ENCODE measurements around the gene ZNF625. TPM values are rescaled to one million over a fixed set of nuclear protein-coding genes. Genes with fewer than 3 reads are reported as not detected.
"Not testable (repeated sequence)": the region's sequence is repeated elsewhere in the genome, so short reads cannot be mapped to it uniquely, and the experiment has no call there.

Gene ZNF625
- polyA plus RNA-seq, 3 donors from 2014 or later = 0.51 to 3.6 TPM; not detected in 1

- no peak overlapping the region for H3K4me3 Mint-ChIP-seq
- H3K27me3 Mint-ChIP-seq (ENCODE audit: low read depth in 3 of 3) = no peaks in the 10 kb centered on the region
- no peak overlapping the region for H3K27ac Mint-ChIP-seq
- no peaks in the 10 kb centered on the region for H3K9me3 Mint-ChIP-seq
- no peak for DNase-seq
- H3K4me1 Mint-ChIP-seq = no peaks in the 10 kb centered on the region
- no peaks in the 10 kb centered on the region for H3K36me3 Mint-ChIP-seq
Observed at GRCh38 chr19:12117201-12117970, 39.1 kb downstream of the ZNF625 start.

- Mint-ChIP-seq H3K36me3 (peaks cover 0 to 10% (median 3%) of the 10 kb centered on the region in 3 donors), H3K4me3 (no peak overlapping the region), H3K4me1 (no peaks in the 10 kb centered on the region), H3K27ac (no peak overlapping the region), H3K27me3 (ENCODE audit: low read depth in 3 of 3) (peaks cover 0 to 2% (median 0%) of the 10 kb centered on the region in 3 donors), H3K9me3 (no peaks in the 10 kb centered on the region)
- no peak for DNase-seq
Observed at GRCh38 chr19:12113121-12113520, 43.4 kb downstream of the ZNF625 start.

GRCh38 chr19:12112701-12113100, 43.8 kb downstream of the ZNF625 start:
- no peak overlapping the region for H3K4me3 Mint-ChIP-seq
- no peak overlapping the region for H3K27ac Mint-ChIP-seq
- H3K27me3 Mint-ChIP-seq (ENCODE audit: low read depth in 3 of 3) = peaks cover 0 to 2% (median 0%) of the 10 kb centered on the region in 3 donors
- no peak for DNase-seq
- H3K9me3 Mint-ChIP-seq = no peaks in the 10 kb centered on the region
- H3K4me1 Mint-ChIP-seq = no peaks in the 10 kb centered on the region
- H3K36me3 Mint-ChIP-seq = peaks cover 0 to 10% (median 3%) of the 10 kb centered on the region in 3 donors

- H3K9me3 Mint-ChIP-seq = no peaks in the 10 kb centered on the region
Observed at GRCh38 chr19:12111943-12112637, 44.4 kb downstream of the ZNF625 start.

GRCh38 chr19:12111176-12111575, 45.4 kb downstream of the ZNF625 start:
- H3K4me3 Mint-ChIP-seq = no peak overlapping the region
- H3K36me3 Mint-ChIP-seq = peaks cover 0 to 10% (median 3%) of the 10 kb centered on the region in 3 donors
- H3K27me3 Mint-ChIP-seq (ENCODE audit: low read depth in 3 of 3) = peaks cover 0 to 2% (median 0%) of the 10 kb centered on the region in 3 donors
- no peak overlapping the region for H3K27ac Mint-ChIP-seq
- no peaks in the 10 kb centered on the region for H3K4me1 Mint-ChIP-seq
- no peak for DNase-seq
- no peaks in the 10 kb centered on the region for H3K9me3 Mint-ChIP-seq

More at GRCh38 chr19:12111943-12112637, 44.4 kb downstream of the ZNF625 start:
- no peak overlapping the region for H3K27ac Mint-ChIP-seq
- peaks cover 0 to 10% (median 3%) of the 10 kb centered on the region in 3 donors for H3K36me3 Mint-ChIP-seq
- peaks cover 0 to 2% (median 0%) of the 10 kb centered on the region in 3 donors for H3K27me3 Mint-ChIP-seq (ENCODE audit: low read depth in 3 of 3)
- H3K4me1 Mint-ChIP-seq = no peaks in the 10 kb centered on the region
- DNase-seq = no peak
- H3K4me3 Mint-ChIP-seq = no peak overlapping the region

- not testable (repeated sequence) for H3K36me3 Mint-ChIP-seq; H3K27me3 Mint-ChIP-seq (ENCODE audit: low read depth in 3 of 3); H3K9me3 Mint-ChIP-seq; H3K4me1 Mint-ChIP-seq; H3K4me3 Mint-ChIP-seq; H3K27ac Mint-ChIP-seq; DNase-seq
Observed at GRCh38 chr19:12103909-12104308, 52.6 kb downstream of the ZNF625 start.

GRCh38 chr19:12098040-12098439, 58.5 kb downstream of the ZNF625 start:
- peaks cover 0 to 4% (median 3%) of the 10 kb centered on the region in 3 donors for H3K36me3 Mint-ChIP-seq
- peaks cover 0 to 1% (median 0%) of the 10 kb centered on the region in 6 donors for H3K9me3 Mint-ChIP-seq
- H3K4me1 Mint-ChIP-seq = peaks cover 4% of the 10 kb centered on the region in 2 donors
- H3K4me3 Mint-ChIP-seq = no peak overlapping the region
- H3K27ac Mint-ChIP-seq = no peak overlapping the region
- DNase-seq = no peak
- peaks cover 4 to 6% (median 6%) of the 10 kb centered on the region in 3 donors for H3K27me3 Mint-ChIP-seq (ENCODE audit: low read depth in 3 of 3)

- Mint-ChIP-seq H3K4me1 (peaks cover 11 to 15% of the 10 kb centered on the region in 2 donors), H3K9me3 (peaks cover 0 to 1% (median 0%) of the 10 kb centered on the region in 6 donors), H3K27ac (no peak overlapping the region), H3K27me3 (ENCODE audit: low read depth in 3 of 3) (peaks cover 2 to 11% (median 4%) of the 10 kb centered on the region in 3 donors), H3K36me3 (peaks cover 0 to 4% (median 3%) of the 10 kb centered on the region in 3 donors), H3K4me3 (no peak overlapping the region)
- no peak for DNase-seq
Observed at GRCh38 chr19:12095111-12095790, 61.3 kb downstream of the ZNF625 start.

Other genes starting within 250 kb of the ZNF625 start
- gene ZNF700, start 231.6 kb downstream of the ZNF625 start, polyA plus RNA-seq = 1 to 10 TPM; 1.3 to 3.0 (median 2.4) TPM
- 1 to 10 TPM in 2 of 3 donors, under 1 TPM in 1; 0.91 to 5.3 (median 2.9) TPM for gene ZNF763, start 191.7 kb downstream of the ZNF625 start, polyA plus RNA-seq
- gene ZNF433, start 121.1 kb downstream of the ZNF625 start, polyA plus RNA-seq = 1 to 10 TPM; 4.5 to 6.5 (median 5.4) TPM
- not detected for gene ZNF878, start 103.8 kb downstream of the ZNF625 start, polyA plus RNA-seq
- 1 to 10 TPM in 2 of 3 donors, under 1 TPM in 1; 0.13 to 2.8 (median 2.6) TPM for gene ZNF844, start 92.0 kb downstream of the ZNF625 start, polyA plus RNA-seq
- 1 to 10 TPM; 2.2 to 4.1 (median 2.4) TPM for gene ZNF20, start 16.4 kb downstream of the ZNF625 start, polyA plus RNA-seq
- gene ZNF136, start 6.4 kb upstream of the ZNF625 start, polyA plus RNA-seq = 10 to 100 TPM; 15.1 to 20.1 (median 18.6) TPM
- 10 to 100 TPM; 18.6 to 39.5 (median 19.1) TPM for gene ZNF44, start 138.1 kb upstream of the ZNF625 start, polyA plus RNA-seq
- gene ZNF563, start 176.9 kb upstream of the ZNF625 start, polyA plus RNA-seq = 1 to 10 TPM; 1.0 to 5.3 (median 1.2) TPM
- 1 to 10 TPM in 2 of 3 donors, under 1 TPM in 1; 0.46 to 2.4 (median 1.4) TPM for gene ZNF442, start 208.9 kb upstream of the ZNF625 start, polyA plus RNA-seq
- gene ZNF799, start 244.5 kb upstream of the ZNF625 start, polyA plus RNA-seq = 1 to 10 TPM; 4.5 to 9.1 (median 4.7) TPM